ENCODE results near the gene ALAS2. TPM values are rescaled to one million over a fixed set of nuclear protein-coding genes. Genes with fewer than 3 reads are reported as not detected.

ALAS2 gene
- total RNA-seq, 2 experiments from 2014 or later, result not detected

Other genes starting within 250 kb of the ALAS2 start
- gene ITIH6, start 232.7 kb downstream of the ALAS2 start, total RNA-seq, result not detected
- gene MAGED2, start 223.2 kb downstream of the ALAS2 start, total RNA-seq, result 10 to 100 TPM; 52.8 to 55.3 TPM
- gene TRO, start 110.2 kb downstream of the ALAS2 start, total RNA-seq, result 1 to 10 TPM; 2.3 to 3.9 TPM
- gene PFKFB1, start 36.8 kb downstream of the ALAS2 start, total RNA-seq, result under 1 TPM; 0.53 to 0.59 TPM
- 10 to 100 TPM; 32.7 to 32.9 TPM for gene APEX2, start 30.6 kb downstream of the ALAS2 start, total RNA-seq
- 1 to 10 TPM in 1 of 2 experiments, under 1 TPM in 1; 0.70 to 1.2 TPM for gene PAGE2B, start 44.1 kb upstream of the ALAS2 start, total RNA-seq
- not detected for gene PAGE2, start 58.0 kb upstream of the ALAS2 start, total RNA-seq
- under 1 TPM; 0.68 to 0.88 TPM for gene PAGE5, start 189.4 kb upstream of the ALAS2 start, total RNA-seq
- not detected for gene PAGE3, start 233.9 kb upstream of the ALAS2 start, total RNA-seq